B cell (primary cell): Measurements from ENCODE around the gene RRBP1. TPM values are rescaled to one million over a fixed set of nuclear protein-coding genes. Genes with fewer than 3 reads are reported as not detected.

Experiments
- ATAC-seq: fragments of 200-7000 bp; cut with Tn5 transposase; one replicate; pipeline ENCODE4 v1.10.0; 2021; ENCODE audit warnings: low read depth, mild to moderate bottlenecking, moderate number of reproducible peaks, moderate library complexity
- CTCF ChIA-PET: fragments of 350-600 bp; sonication (Branson Sonifier 250); formaldehyde crosslinking; loops from one replicate; lab custom pipeline; 2021; ENCODE audit warnings: antibody characterized with exemption, inconsistent platforms; lab: Charles Lee
- POLR2A ChIA-PET: fragments of 350-600 bp; sonication (Branson Sonifier 250); formaldehyde crosslinking; loops from one replicate; lab custom pipeline; 2021; ENCODE audit warnings: antibody characterized with exemption; lab: Charles Lee
- DNase-seq: peaks from one replicate; pipeline ENCODE4 v3.0.0; 2013
- H2AFZ ChIP-seq: 2 replicates; pipeline ENCODE4 v1.6.1; 2012; ENCODE audit warnings: mild to moderate bottlenecking, low read depth, low read length; ENCODE audit not compliant: insufficient read depth, poor library complexity, severe bottlenecking
- H3K27ac ChIP-seq, 2 donors: 1 replicate in 1 of 2; 2 replicates in 1 of 2; pipeline ENCODE4 v1.5.1; 2012 to 2013; ENCODE audit warnings: low read length in 2 of 2, mild to moderate bottlenecking in 2 of 2, moderate library complexity in 1 of 2
- H3K27me3 ChIP-seq, 4 experiments: fragments of 200-600 bp in 1 of 4; sonication (generic) in 1 of 4; replicated peaks in 1 of 4; 1 replicate in 2 of 4; 2 replicates in 2 of 4; pipeline versions ENCODE4 v1.6.1 to v1.7.0; 2013 to 2016; ENCODE audit warnings: low read length in 3 of 4, mild to moderate bottlenecking in 2 of 4, mixed read lengths in 1 of 4, moderate library complexity in 1 of 4; ENCODE audit not compliant: insufficient read depth in 4 of 4, control insufficient read depth in 3 of 4; ENCODE audit errors: control extremely low read depth in 1 of 4
- H3K36me3 ChIP-seq, 2 experiments: replicated peaks in 1 of 2; 1 replicate in 1 of 2; 2 replicates in 1 of 2; pipeline versions ENCODE4 v1.6.1 to v1.7.1; 2013; ENCODE audit warnings: low read length in 1 of 2; ENCODE audit not compliant: insufficient read depth in 2 of 2, control insufficient read depth in 1 of 2; ENCODE audit errors: control extremely low read depth in 1 of 2, extremely low read depth in 1 of 2
- H3K4me1 ChIP-seq, 2 donors: fragments of 200-600 bp in 1 of 2; sonication (generic) in 1 of 2; 1 replicate in 1 of 2; 2 replicates in 1 of 2; pipeline versions ENCODE4 v1.5.1 to v1.6.1; 2013 to 2017; ENCODE audit warnings: low read length in 2 of 2; ENCODE audit not compliant: control insufficient read depth in 2 of 2, insufficient read depth in 2 of 2
- H3K4me2 ChIP-seq: replicated peaks from 2 replicates; pipeline ENCODE3; 2012; ENCODE audit warnings: mild to moderate bottlenecking, low read depth, low read length; ENCODE audit not compliant: poor library complexity, severe bottlenecking
- H3K4me3 ChIP-seq, 5 experiments: fragments of 200-600 bp in 1 of 5; sonication (generic) in 1 of 5; 1 replicate in 3 of 5; 2 replicates in 2 of 5; pipeline versions ENCODE4 v1.5.1 to v1.7.0; 2011 to 2016; ENCODE audit warnings: low read length in 4 of 5, mild to moderate bottlenecking in 4 of 5, low read depth in 2 of 5, control low read depth in 1 of 5, moderate library complexity in 1 of 5; ENCODE audit not compliant: insufficient read depth in 1 of 5; ENCODE audit errors: control extremely low read depth in 1 of 5, extremely low read depth in 1 of 5
- H3K79me2 ChIP-seq: fragments of 200-600 bp; sonication (generic); one replicate; pipeline ENCODE4 v1.6.0; 2016; ENCODE audit warnings: low read length; ENCODE audit not compliant: control insufficient read depth, insufficient read depth
- H3K9ac ChIP-seq: fragments of 200-600 bp; sonication (generic); 2 replicates; pipeline ENCODE4 v1.6.1; 2017; ENCODE audit warnings: mild to moderate bottlenecking, low read length, moderate library complexity
- H3K9me3 ChIP-seq, 3 donors: one replicate each; pipeline versions ENCODE4 v1.6.1 to v1.7.1; 2013; ENCODE audit warnings: low read length in 2 of 3; ENCODE audit not compliant: control insufficient read depth in 2 of 3, insufficient read depth in 1 of 3; ENCODE audit errors: control extremely low read depth in 1 of 3
- H4K20me1 ChIP-seq: 2 replicates; pipeline ENCODE4 v1.6.0; 2012; ENCODE audit warnings: mild to moderate bottlenecking, low read length; ENCODE audit not compliant: insufficient read depth, control insufficient read depth, poor library complexity, severe bottlenecking
- H3K27ac Mint-ChIP-seq: one replicate; pipeline ENCODE4 v1.8.0; 2021; ENCODE audit warnings: mixed read lengths
- H3K27me3 Mint-ChIP-seq: one replicate; pipeline ENCODE4 v1.8.0; 2021; ENCODE audit warnings: mixed read lengths
- H3K4me1 Mint-ChIP-seq: one replicate; pipeline ENCODE4 v1.8.0; 2021; ENCODE audit warnings: mixed read lengths
- H3K4me3 Mint-ChIP-seq: one replicate; pipeline ENCODE4 v1.8.0; 2021; ENCODE audit warnings: mixed read lengths
- H3K9me3 Mint-ChIP-seq: one replicate; pipeline ENCODE4 v1.8.0; 2022; ENCODE audit warnings: mixed read lengths; ENCODE audit not compliant: insufficient read depth
- CTCF ChIP-seq: fragments of 200-600 bp; IDR thresholded peaks from one replicate; pipeline ENCODE4 v1.8.0; 2022; ENCODE audit warnings: antibody characterized with exemption, mild to moderate bottlenecking
- EZH2 ChIP-seq: IDR thresholded peaks from 2 replicates; pipeline ENCODE4 v1.6.1; 2012; ENCODE audit warnings: borderline replicate concordance, low read depth, mild to moderate bottlenecking, moderate library complexity, low read length; ENCODE audit not compliant: insufficient read depth, poor library complexity, severe bottlenecking
- WGBS: methylation state at CpG from one replicate; pipeline ENCODE4 v1.1.5; 2013; ENCODE audit warnings: missing lambda C conversion rate; ENCODE audit not compliant: insufficient coverage; 5-methylcytosine and 5-hydroxymethylcytosine counted together
- intact Hi-C: fragments of 100-400 bp; cut with micrococcal nuclease; formaldehyde crosslinking; loops from one replicate; pipeline ENCODE4 v1.10.0; 2022
- polyA plus RNA-seq: library from polyadenylated mRNA; depleted of rRNA; stranded (reverse); fragments of >200 nt; gene quantifications from 2 replicates; pipeline ENCODE4 v1.2.3, GENCODE V29; 2012
- total RNA-seq, 2 donors: library from RNA; stranded (reverse); fragments of 120-200 nt in 1 of 2; gene quantifications; 1 replicate in 1 of 2; 2 replicates in 1 of 2; pipeline versions ENCODE4 v1.2.3 to v1.2.4, GENCODE V29; 2013 to 2022

Gene RRBP1
- total and polyA plus RNA-seq, 2 donors (not counting 1 experiment from before 2014, with no cell fraction given): 10.9 to 27.5 TPM

- TF ChIP-seq EZH2: no peak
- TF ChIP-seq CTCF: no peak
- WGBS: 69% methylated on average over 14 of the region's 14 CpGs
- H3K79me2 ChIP-seq: peaks cover 19% of the 10 kb centered on the region
These were observed 35.7 kb downstream of the RRBP1 start for GRCh38 chr20:17646209-17646960.

More at GRCh38 chr20:17646209-17646960, 35.7 kb downstream of the RRBP1 start:
- CTCF ChIA-PET: interaction anchor here (0.8 kb wide), 1 partner anchor 348 kb away, joined by 3 read pairs; no protein-coding TSS in a partner anchor
- no peak overlapping the region for H2AFZ ChIP-seq
- no peak overlapping the region for H3K4me3 ChIP-seq
- peaks cover 0 to 6% of the 10 kb centered on the region in 2 experiments for H3K36me3 ChIP-seq
- ATAC-seq (no peak), DNase-seq (no peak)
- Mint-ChIP-seq H3K4me1 (peaks cover 27% of the 10 kb centered on the region), H3K9me3 (no peaks in the 10 kb centered on the region), H3K4me3 (no peak overlapping the region), H3K27ac (no peak overlapping the region), H3K27me3 (no peaks in the 10 kb centered on the region)
- H3K27ac ChIP-seq: no peak overlapping the region
- POLR2A ChIA-PET: no interaction called here
- H3K9me3 ChIP-seq: no peaks in the 10 kb centered on the region
- no peaks in the 10 kb centered on the region for H3K27me3 ChIP-seq
- no peak overlapping the region for H3K4me2 ChIP-seq
- peaks cover 12 to 25% of the 10 kb centered on the region in 2 donors for H3K4me1 ChIP-seq
- no peak overlapping the region for H3K9ac ChIP-seq
- H4K20me1 ChIP-seq: no peaks in the 10 kb centered on the region
- intact Hi-C loops: loop anchor here (10.0 kb wide), 1 partner anchor 142 kb away; no protein-coding TSS in a partner anchor
